Heart left ventricle (tissue), 13 donors: ENCODE data around the gene CENPN.

Source experiments
- CTCF ChIP-seq, 12 donors: fragments of 200-600 bp; sonication (generic) in 4 of 12; IDR thresholded peaks; one replicate each; pipeline versions ENCODE4 v1.5.0 to v1.8.0; 2018 to 2022; ENCODE audit warnings: antibody characterized with exemption in 12 of 12, mild to moderate bottlenecking in 5 of 12
- POLR2A ChIP-seq, 2 donors: fragments of 450-650 bp; IDR thresholded peaks; one replicate each; pipeline ENCODE4 v1.6.1; 2017; ENCODE audit warnings: antibody characterized with exemption in 2 of 2, mild to moderate bottlenecking in 2 of 2, moderate library complexity in 2 of 2
- donor health status: ischemic (EF 13 %, LVEDD 7.1; RV severe dilation, severe dysfunction).
- donor health status: DM: no; HTN: yes; CAD: no.
- donor health status: DM: no; HTN: no; CAD: no.
- donor health status: ischemic (EF 25% LVEDD 6.9; RV normal size, moderate dysfunction).
- donor health status: ischemic (EF 25% LVEDD 5.7; RV mildly dilated, moderate dysfunction).
- donor health status: ischemic (EF 35%, LVEDD 5.7; RV mildly dilated, moderate dysfunction).
- donor health status: nonischemic (EF 11% LVEDD 7.7; RV severe dilation, severe dysfunction).
- donor health status: DM: yes; HTN: yes; CAD: no.
- donor health status: PGD.
- donor health status: ischemic (EF 29% LVEDD 5.4; RV normal size, mild dysfunction).
- donor health status: nonischemic (EF 23%, LVEDD 6.1; RV moderate dilation, normal function).

- TF ChIP-seq CTCF (IDR thresholded peaks at IDR 0.05) (no peak), POLR2A (IDR thresholded peaks at IDR 0.05) (no peak)
Measured at GRCh38 chr16:81001330-81001729, 5.7 kb upstream of the CENPN start.
